Ovary (tissue), 9 donors: ENCODE data around the gene FNDC5. TPM values are rescaled to one million over a fixed set of nuclear protein-coding genes. Genes with fewer than 3 reads are reported as not detected.
A peak's percentile ranks its signal among the peaks of the same experiment; 100 is the strongest.

ENCODE experiments used
- DNase-seq, 5 donors: peaks; one replicate each; pipeline ENCODE4 v3.0.0-alpha.2; 2019 to 2020
- H3K27ac ChIP-seq, 2 donors: fragments of 200-600 bp; one replicate each; pipeline versions ENCODE4 v1.5.1 to v1.8.0; 2019 to 2022
- H3K27me3 ChIP-seq: fragments of 200-600 bp; one replicate; pipeline ENCODE4 v1.8.0; 2022
- H3K36me3 ChIP-seq: fragments of 200-600 bp; sonication (generic); one replicate; pipeline ENCODE4 v1.5.1; 2019
- H3K4me1 ChIP-seq: one replicate; pipeline ENCODE4 v1.8.1; 2013; ENCODE audit warnings: mild to moderate bottlenecking, moderate library complexity; ENCODE audit not compliant: insufficient read depth
- H3K4me3 ChIP-seq: fragments of 200-600 bp; sonication (generic); one replicate; pipeline ENCODE4 v1.5.1; 2017
- H3K9me3 ChIP-seq, 2 donors: fragments of 200-600 bp in 1 of 2; sonication (generic) in 1 of 2; one replicate each; pipeline versions ENCODE4 v1.5.1 to v1.8.1; 2013 to 2019; ENCODE audit warnings: mild to moderate bottlenecking in 1 of 2, moderate library complexity in 1 of 2
- EP300 ChIP-seq: sonication (generic); formaldehyde crosslinking; IDR thresholded peaks from one replicate; pipeline ENCODE4 v1.6.1; 2017; ENCODE audit warnings: antibody characterized with exemption
- POLR2A ChIP-seq: fragments of 450-650 bp; IDR thresholded peaks from one replicate; pipeline ENCODE4 v1.6.1; 2017; ENCODE audit warnings: antibody characterized with exemption, mild to moderate bottlenecking, moderate library complexity
- WGBS, 3 donors: extraction: QIAGEN DNeasy Blood & Tissue Kit in 1 of 3; methylation state at CpG; one replicate each; pipeline versions ENCODE4 v1.1.5 to v1.1.7; 2013 to 2017; 5-methylcytosine and 5-hydroxymethylcytosine counted together
- intact Hi-C, 4 donors: fragments of 100-400 bp; cut with DNase I; formaldehyde crosslinking; loops; one replicate each; pipeline versions ENCODE4 v1.11.0 to v1.15.1; 2022 to 2023
- polyA plus RNA-seq, 2 donors: library from polyadenylated mRNA; stranded (reverse); fragments of 200-250 nt in 1 of 2; fragments of 350-450 nt in 1 of 2; fragmentation: Illumina TruSeq in 1 of 2; extraction: RNeasy Lipid Tissue Mini Kit (QIAGEN cat#74804) in 1 of 2; gene quantifications; one replicate each; pipeline ENCODE4 v1.2.3, GENCODE V29; 2013 to 2014
- total RNA-seq, 7 donors: library from RNA; depleted of rRNA in 2 of 7; stranded (reverse); fragments of >200 nt in 2 of 7; fragmentation: NEBNext Ultra II Directional in 3 of 7; extraction: Animal tissue kit (Norgen Biotek cat#: 25700) in 3 of 7; gene quantifications; one replicate each; pipeline versions ENCODE4 v1.1.0 to v1.2.4, GENCODE V29; 2016 to 2023
- TF ChIP-seq, protein P1 (sequence below), 3 donors: fragments of 450-650 bp in 2 of 3; fragments of 200-600 bp in 1 of 3; IDR thresholded peaks; one replicate each; pipeline versions ENCODE4 v1.5.1 to v1.8.0; 2016 to 2022; ENCODE audit warnings: antibody characterized with exemption in 3 of 3, mild to moderate bottlenecking in 1 of 3
- donor health status: DM: no; HTN: no; CAD: no; lungs with moderate emphysema.
- donor health status: DM: no; HTN: no; CAD: no.
- donor health status: Bipolar disorder and iron deficiency.
- donor health status: DM: yes; HTN: yes; CAD: no.
- donor health status: DM: no; HTN: no; CAD: no.
- donor health status: DM: yes; HTN: yes; CAD: no.

The FNDC5 gene
- total and polyA plus RNA-seq, 9 donors = 4.2 to 25.4 (median 12.1) TPM

- H3K4me3 ChIP-seq = no peak overlapping the region
- TF ChIP-seq, protein P1, sequence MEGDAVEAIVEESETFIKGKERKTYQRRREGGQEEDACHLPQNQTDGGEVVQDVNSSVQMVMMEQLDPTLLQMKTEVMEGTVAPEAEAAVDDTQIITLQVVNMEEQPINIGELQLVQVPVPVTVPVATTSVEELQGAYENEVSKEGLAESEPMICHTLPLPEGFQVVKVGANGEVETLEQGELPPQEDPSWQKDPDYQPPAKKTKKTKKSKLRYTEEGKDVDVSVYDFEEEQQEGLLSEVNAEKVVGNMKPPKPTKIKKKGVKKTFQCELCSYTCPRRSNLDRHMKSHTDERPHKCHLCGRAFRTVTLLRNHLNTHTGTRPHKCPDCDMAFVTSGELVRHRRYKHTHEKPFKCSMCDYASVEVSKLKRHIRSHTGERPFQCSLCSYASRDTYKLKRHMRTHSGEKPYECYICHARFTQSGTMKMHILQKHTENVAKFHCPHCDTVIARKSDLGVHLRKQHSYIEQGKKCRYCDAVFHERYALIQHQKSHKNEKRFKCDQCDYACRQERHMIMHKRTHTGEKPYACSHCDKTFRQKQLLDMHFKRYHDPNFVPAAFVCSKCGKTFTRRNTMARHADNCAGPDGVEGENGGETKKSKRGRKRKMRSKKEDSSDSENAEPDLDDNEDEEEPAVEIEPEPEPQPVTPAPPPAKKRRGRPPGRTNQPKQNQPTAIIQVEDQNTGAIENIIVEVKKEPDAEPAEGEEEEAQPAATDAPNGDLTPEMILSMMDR (IDR thresholded peaks at IDR 0.05) = no peak
- no peak for TF ChIP-seq POLR2A
- no peak for TF ChIP-seq EP300
- intact Hi-C loops = no loop called here
- H3K27me3 ChIP-seq = no peaks in the 10 kb centered on the region
- H3K4me1 ChIP-seq = peaks cover 2% of the 10 kb centered on the region
- H3K9me3 ChIP-seq = no peaks in the 10 kb centered on the region
- H3K27ac ChIP-seq = no peak overlapping the region
- 93 to 96% (median 94%) methylated on average over 3 of the region's 3 CpGs for WGBS, 3 donors
- DNase-seq = no peak
- no peaks in the 10 kb centered on the region for H3K36me3 ChIP-seq
Measured at GRCh38 chr1:32891630-32892029, 20.9 kb upstream of the FNDC5 start.

GRCh38 chr1:32891241-32891570, 20.5 kb upstream of the FNDC5 start:
- TF ChIP-seq POLR2A = no peak
- TF ChIP-seq EP300 = no peak
- TF ChIP-seq, protein P1 (IDR thresholded peaks at IDR 0.05) = no peak
- 95 to 100% (median 100%) methylated on average over 1 of the region's 1 CpG for WGBS, 3 donors
- no peaks in the 10 kb centered on the region for H3K36me3 ChIP-seq
- no peak overlapping the region for H3K27ac ChIP-seq
- intact Hi-C loops = no loop called here
- no peaks in the 10 kb centered on the region for H3K9me3 ChIP-seq
- H3K4me1 ChIP-seq = peaks cover 2% of the 10 kb centered on the region
- H3K27me3 ChIP-seq = no peaks in the 10 kb centered on the region
- no peak overlapping the region for H3K4me3 ChIP-seq
- DNase-seq = peak in 1 of 5 donors; percentile 6

- H3K27me3 ChIP-seq = no peaks in the 10 kb centered on the region
- H3K4me1 ChIP-seq = peaks cover 2% of the 10 kb centered on the region
- DNase-seq = peak in 1 of 5 donors; percentile 15
- no peak for TF ChIP-seq EP300
- TF ChIP-seq, protein P1 (IDR thresholded peaks at IDR 0.05) = no peak
- TF ChIP-seq POLR2A = no peak
- no peak overlapping the region for H3K4me3 ChIP-seq
- no peaks in the 10 kb centered on the region for H3K9me3 ChIP-seq
- intact Hi-C loops = no loop called here
- H3K27ac ChIP-seq = no peak overlapping the region
- no peaks in the 10 kb centered on the region for H3K36me3 ChIP-seq
- 84 to 87% (median 86%) methylated on average over 7 of the region's 7 CpGs for WGBS, 3 donors
Measured at GRCh38 chr1:32890516-32891240, 20.0 kb upstream of the FNDC5 start.

DNA sequence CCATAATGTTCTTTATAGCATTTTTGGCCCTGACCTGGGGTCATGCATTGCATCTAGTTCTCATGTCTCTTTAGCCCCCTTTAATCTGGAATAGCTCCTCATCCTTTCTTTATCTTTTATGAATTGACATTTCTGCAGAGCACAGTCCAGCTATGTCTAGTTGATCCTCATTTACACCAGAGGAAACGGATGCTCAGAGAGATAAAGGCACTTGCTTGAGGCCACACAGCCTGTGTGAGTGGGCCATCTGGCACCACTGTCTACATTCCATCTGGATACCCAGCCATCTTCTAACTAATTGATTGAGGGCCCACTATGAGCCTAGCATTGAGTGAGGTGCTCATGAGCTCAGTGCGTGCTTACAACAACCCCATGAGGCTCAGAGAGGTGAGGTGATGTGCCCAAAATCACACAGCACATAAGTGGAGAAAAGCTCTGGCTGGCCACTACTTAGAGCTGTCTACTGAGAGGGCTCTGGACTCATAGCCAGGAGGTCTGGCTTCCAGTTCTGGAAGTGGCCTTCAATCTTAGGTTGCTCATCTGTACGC, 19.1 kb upstream of the FNDC5 start:
- Histone ChIP-seq H3K36me3 (no peaks in the 10 kb centered on the region), H3K27ac (no peak overlapping the region), H3K27me3 (no peaks in the 10 kb centered on the region), H3K4me1 (peaks cover 2% of the 10 kb centered on the region), H3K9me3 (no peaks in the 10 kb centered on the region), H3K4me3 (no peak overlapping the region)
- TF ChIP-seq, protein P1 (IDR thresholded peaks at IDR 0.05) = no peak
- TF ChIP-seq POLR2A (no peak), EP300 (no peak)
- DNase-seq = no peak
- intact Hi-C loops = no loop called here
- WGBS, 3 donors = 75 to 78% (median 76%) methylated on average over 3 of the region's 3 CpGs
